A549 (cell line): ENCODE data around the gene ANAPC7.

Source experiments
- CTCF ChIP-seq: fragments of >200 bp; sonication (Bioruptor Twin); formaldehyde crosslinking; IDR thresholded peaks from 3 replicates; pipeline ENCODE4 v1.5.1; 2016
- EP300 ChIP-seq, 2 experiments: fragments of >200 bp; sonication (Bioruptor Twin); formaldehyde crosslinking; IDR thresholded peaks; 2 replicates in 1 of 2; 3 replicates in 1 of 2; pipeline ENCODE4 v1.6.1; 2016 to 2017
- FOSL2 ChIP-seq, 2 experiments: fragments of 450-650 bp in 1 of 2; fragments of >200 bp in 1 of 2; sonication (Bioruptor Twin) in 1 of 2; formaldehyde crosslinking; IDR thresholded peaks; 2 replicates each; pipeline versions ENCODE4 v1.5.0 to v1.6.1; 2016 to 2020; ENCODE audit warnings: mild to moderate bottlenecking in 1 of 2, moderate library complexity in 1 of 2
- HDAC2 ChIP-seq: fragments of 200-600 bp; sonication (generic); IDR thresholded peaks from 2 replicates; pipeline ENCODE4 v1.6.1; 2016
- JUN ChIP-seq, 2 experiments: fragments of >200 bp; sonication (Bioruptor Twin); formaldehyde crosslinking; IDR thresholded peaks; 2 replicates in 1 of 2; 3 replicates in 1 of 2; pipeline ENCODE4 v1.6.1; 2016 to 2017
- MAX ChIP-seq: IDR thresholded peaks from 2 replicates; pipeline ENCODE4 v1.6.1; 2012
- MAZ ChIP-seq: fragments of 150-350 bp; IDR thresholded peaks from 2 replicates; pipeline ENCODE4 v1.6.1; 2014; ENCODE audit warnings: antibody characterized with exemption, low read depth, low read length, borderline replicate concordance
- NFE2L2 ChIP-seq: fragments of 150-350 bp; conservative IDR thresholded peaks from 2 replicates; pipeline ENCODE4 v1.6.1; 2014; ENCODE audit warnings: low read length
- POLR2A ChIP-seq: IDR thresholded peaks from 2 replicates; pipeline ENCODE4 v1.6.1; 2012; ENCODE audit warnings: mild to moderate bottlenecking, low read length
- RAD21 ChIP-seq, 2 experiments: fragments of >200 bp in 1 of 2; sonication (Bioruptor Twin) in 1 of 2; formaldehyde crosslinking in 1 of 2; IDR thresholded peaks in 1 of 2; conservative IDR thresholded peaks in 1 of 2; 2 replicates in 1 of 2; 3 replicates in 1 of 2; pipeline ENCODE4 v1.6.1; 2012 to 2018; ENCODE audit warnings: inconsistent platforms in 1 of 2
- REST ChIP-seq: fragments of 200-600 bp; sonication (generic); IDR thresholded peaks from 2 replicates; pipeline ENCODE4 v1.6.1; 2016; ENCODE audit warnings: antibody characterized with exemption, mild to moderate bottlenecking, moderate library complexity
- RFX5 ChIP-seq: fragments of 450-650 bp; IDR thresholded peaks from 2 replicates; pipeline ENCODE4 v1.7.1; 2014; ENCODE audit warnings: antibody characterized with exemption, mild to moderate bottlenecking, moderate library complexity
- TFCP2L1 ChIP-seq: fragments of 250-450 bp; sonication (Bioruptor Pico); IDR thresholded peaks from 2 replicates; pipeline ENCODE4 v1.5.0; 2021; ENCODE audit warnings: mild to moderate bottlenecking
- ZSCAN20 ChIP-seq: fragments of 250-450 bp; sonication (Bioruptor Pico); IDR thresholded peaks from 2 replicates; pipeline ENCODE4 v1.8.0; 2022; ENCODE audit warnings: mild to moderate bottlenecking, moderate library complexity

- TF ChIP-seq CTCF (no peak), MAX (no peak), POLR2A (no peak), RFX5 (no peak), ZSCAN20 (no peak), FOSL2 (IDR thresholded peaks at IDR 0.05) (no peak), FOSL2 (CRISPR knock-in tag; IDR thresholded peaks at IDR 0.05) (no peak), REST (no peak), JUN (IDR thresholded peaks at IDR 0.05) (no peak), MAZ (no peak), NFE2L2 (no peak), EP300 (IDR thresholded peaks at IDR 0.05) (no peak), RAD21 (conservative IDR thresholded peaks at IDR 0.05 in 1 of 2, IDR thresholded peaks at IDR 0.05 in 1 of 2) (no peak), HDAC2 (no peak), TFCP2L1 (CRISPR knock-in tag) (no peak)
Observed at GRCh38 chr12:110345176-110345661, 58.3 kb downstream of the ANAPC7 start.
